Cardiac fibroblast (primary cell): ENCODE data around the gene PTAFR.

Experiments
- DNase-seq, 2 donors: peaks; one replicate each; pipeline versions ENCODE4 v3.0.0 to v3.0.0-alpha.2; 2010; ENCODE audit warnings: low read depth in 2 of 2
- H3K4me3 ChIP-seq, 2 donors: replicated peaks in 1 of 2; 1 replicate in 1 of 2; 2 replicates in 1 of 2; pipeline ENCODE4 v1.5.1; 2011; ENCODE audit warnings: low read depth in 2 of 2, low read length in 2 of 2, mild to moderate bottlenecking in 2 of 2, moderate library complexity in 1 of 2
- CTCF ChIP-seq: IDR thresholded peaks from one replicate; pipeline ENCODE4 v1.5.1; 2011; ENCODE audit warnings: low read depth, mild to moderate bottlenecking, low read length, inconsistent platforms

PTAFR gene

GRCh38 chr1:28136169-28136921 is 40.1 kb downstream of the PTAFR start:
- H3K4me3 ChIP-seq, result no peak overlapping the region
- TF ChIP-seq CTCF, result no peak
- DNase-seq, result no peak

GRCh38 chr1:28135371-28136168 is 40.9 kb downstream of the PTAFR start:
- TF ChIP-seq CTCF, result no peak
- no peak for DNase-seq
- H3K4me3 ChIP-seq, result no peak overlapping the region

GRCh38 chr1:28134651-28135207 is 41.8 kb downstream of the PTAFR start:
- no peak overlapping the region for H3K4me3 ChIP-seq
- DNase-seq, result no peak
- no peak for TF ChIP-seq CTCF

GRCh38 chr1:28132171-28133167 is 44.0 kb downstream of the PTAFR start:
- DNase-seq, result no peak

GRCh38 chr1:28130901-28131300 is 45.6 kb downstream of the PTAFR start:
- TF ChIP-seq CTCF, result no peak
- DNase-seq, result no peak
- no peak overlapping the region for H3K4me3 ChIP-seq

More at GRCh38 chr1:28132171-28133167, 44.0 kb downstream of the PTAFR start:
- no peak overlapping the region for H3K4me3 ChIP-seq
- no peak for TF ChIP-seq CTCF

- H3K4me3 ChIP-seq, result no peak overlapping the region
- no peak for TF ChIP-seq CTCF
- peak; percentile 63 to 80 for DNase-seq
Measured at GRCh38 chr1:28129150-28129549, 47.3 kb downstream of the PTAFR start.
